Duodenal mucosa (tissue), 2 donors: ENCODE results near the gene MAP3K14.

Experiments
- H3K27ac ChIP-seq: one replicate; pipeline ENCODE4 v1.7.0; 2013; ENCODE audit warnings: low read depth, low read length
- H3K27me3 ChIP-seq, 2 donors: one replicate each; pipeline ENCODE4 v1.7.0; 2013; ENCODE audit warnings: low read length in 2 of 2, control low read depth in 1 of 2; ENCODE audit not compliant: insufficient read depth in 2 of 2, control insufficient read depth in 1 of 2
- H3K36me3 ChIP-seq, 2 donors: one replicate each; pipeline ENCODE4 v1.7.0; 2013; ENCODE audit warnings: low read length in 2 of 2, control low read depth in 1 of 2; ENCODE audit not compliant: insufficient read depth in 2 of 2, control insufficient read depth in 1 of 2
- H3K4me1 ChIP-seq, 2 donors: one replicate each; pipeline ENCODE4 v1.7.0; 2013; ENCODE audit warnings: low read length in 2 of 2, control low read depth in 1 of 2; ENCODE audit not compliant: insufficient read depth in 2 of 2, control insufficient read depth in 1 of 2
- H3K4me3 ChIP-seq, 2 donors: one replicate each; pipeline ENCODE4 v1.7.0; 2013; ENCODE audit warnings: low read length in 2 of 2, low read depth in 1 of 2
- H3K9ac ChIP-seq, 2 donors: one replicate each; pipeline ENCODE4 v1.7.0; 2013; ENCODE audit warnings: low read length in 2 of 2, low read depth in 1 of 2
- H3K9me3 ChIP-seq, 2 donors: one replicate each; pipeline ENCODE4 v1.7.0; 2013; ENCODE audit warnings: low read length in 2 of 2, control low read depth in 1 of 2; ENCODE audit not compliant: control insufficient read depth in 1 of 2

MAP3K14 gene

GRCh38 chr17:45279898-45280297 is 36.9 kb downstream of the MAP3K14 start:
- Histone ChIP-seq H3K4me3 (no peak overlapping the region), H3K9ac (no peak overlapping the region), H3K4me1 (peaks cover 23% of the 10 kb centered on the region in 2 donors), H3K27ac (no peak overlapping the region), H3K36me3 (peaks cover 23 to 35% of the 10 kb centered on the region in 2 donors), H3K9me3 (no peaks in the 10 kb centered on the region), H3K27me3 (no peaks in the 10 kb centered on the region)

- no peaks in the 10 kb centered on the region for H3K27me3 ChIP-seq
- no peak overlapping the region for H3K9ac ChIP-seq
- peaks cover 19 to 33% of the 10 kb centered on the region in 2 donors for H3K36me3 ChIP-seq
- no peaks in the 10 kb centered on the region for H3K9me3 ChIP-seq
- H3K27ac ChIP-seq, result peak overlapping the region; percentile 26
- H3K4me1 ChIP-seq, result peaks cover 23% of the 10 kb centered on the region in 2 donors
- H3K4me3 ChIP-seq, result no peak overlapping the region
These were observed 38.8 kb downstream of the MAP3K14 start for GRCh38 chr17:45277992-45278391.

GRCh38 chr17:45277216-45277849 is 39.5 kb downstream of the MAP3K14 start:
- H3K27ac ChIP-seq, result peak overlapping the region; percentile 15
- peaks cover 23% of the 10 kb centered on the region in 2 donors for H3K4me1 ChIP-seq
- H3K36me3 ChIP-seq, result peaks cover 19 to 32% of the 10 kb centered on the region in 2 donors
- H3K9me3 ChIP-seq, result no peaks in the 10 kb centered on the region
- peak overlapping the region in 1 of 2 donors; percentile 42 for H3K4me3 ChIP-seq
- H3K27me3 ChIP-seq, result no peaks in the 10 kb centered on the region
- no peak overlapping the region for H3K9ac ChIP-seq

GRCh38 chr17:45276031-45276430 is 40.8 kb downstream of the MAP3K14 start:
- Histone ChIP-seq H3K27ac (no peak overlapping the region), H3K9me3 (no peaks in the 10 kb centered on the region), H3K4me3 (no peak overlapping the region), H3K9ac (peak overlapping the region in 1 of 2 donors; percentile 18), H3K27me3 (no peaks in the 10 kb centered on the region), H3K36me3 (peaks cover 19 to 32% of the 10 kb centered on the region in 2 donors), H3K4me1 (peaks cover 23% of the 10 kb centered on the region in 2 donors)

- Histone ChIP-seq H3K9me3 (no peaks in the 10 kb centered on the region), H3K9ac (no peak overlapping the region), H3K27ac (no peak overlapping the region), H3K4me1 (peaks cover 23% of the 10 kb centered on the region in 2 donors), H3K4me3 (no peak overlapping the region), H3K36me3 (peaks cover 27 to 48% of the 10 kb centered on the region in 2 donors), H3K27me3 (no peaks in the 10 kb centered on the region)
These were observed 42.8 kb downstream of the MAP3K14 start for GRCh38 chr17:45274033-45274432.

GRCh38 chr17:45273551-45273957 is 43.3 kb downstream of the MAP3K14 start:
- H3K4me3 ChIP-seq, result no peak overlapping the region
- peaks cover 27 to 52% of the 10 kb centered on the region in 2 donors for H3K36me3 ChIP-seq
- no peaks in the 10 kb centered on the region for H3K9me3 ChIP-seq
- H3K9ac ChIP-seq, result no peak overlapping the region
- no peak overlapping the region for H3K27ac ChIP-seq
- H3K4me1 ChIP-seq, result peaks cover 19 to 20% of the 10 kb centered on the region in 2 donors
- no peaks in the 10 kb centered on the region for H3K27me3 ChIP-seq

GRCh38 chr17:45271603-45272002 is 45.2 kb downstream of the MAP3K14 start:
- Histone ChIP-seq H3K4me3 (no peak overlapping the region), H3K9ac (no peak overlapping the region), H3K27ac (no peak overlapping the region), H3K36me3 (peaks cover 38 to 72% of the 10 kb centered on the region in 2 donors), H3K27me3 (no peaks in the 10 kb centered on the region), H3K4me1 (peaks cover 9 to 10% of the 10 kb centered on the region in 2 donors), H3K9me3 (no peaks in the 10 kb centered on the region)

- Histone ChIP-seq H3K9ac (no peak overlapping the region), H3K27me3 (no peaks in the 10 kb centered on the region), H3K27ac (no peak overlapping the region), H3K4me3 (no peak overlapping the region), H3K9me3 (no peaks in the 10 kb centered on the region), H3K4me1 (peaks cover 10 to 12% of the 10 kb centered on the region in 2 donors), H3K36me3 (peaks cover 41 to 78% of the 10 kb centered on the region in 2 donors)
These were observed 45.9 kb downstream of the MAP3K14 start for GRCh38 chr17:45270828-45271418.

- Histone ChIP-seq H3K27me3 (no peaks in the 10 kb centered on the region), H3K4me3 (no peak overlapping the region), H3K36me3 (peaks cover 42 to 81% of the 10 kb centered on the region in 2 donors), H3K4me1 (peaks cover 15% of the 10 kb centered on the region in 2 donors), H3K9me3 (no peaks in the 10 kb centered on the region), H3K9ac (no peak overlapping the region), H3K27ac (no peak overlapping the region)
These were observed 46.9 kb downstream of the MAP3K14 start for GRCh38 chr17:45269912-45270311.

- Histone ChIP-seq H3K36me3 (peaks cover 40 to 80% of the 10 kb centered on the region in 2 donors), H3K4me3 (no peak overlapping the region), H3K27me3 (no peaks in the 10 kb centered on the region), H3K27ac (no peak overlapping the region), H3K9ac (no peak overlapping the region), H3K9me3 (no peaks in the 10 kb centered on the region), H3K4me1 (peaks cover 37 to 39% of the 10 kb centered on the region in 2 donors)
These were observed 49.3 kb downstream of the MAP3K14 start for GRCh38 chr17:45267436-45268055.
